HFF-Myc (cell line): ENCODE data around the gene ZNF426.

Experiments used
- DNase-seq: peaks from one replicate; pipeline ENCODE4 v3.0.0-alpha.2; 2011; ENCODE audit warnings: low read depth; ENCODE audit errors: extremely low read depth
- H3K4me3 ChIP-seq: replicated peaks from 2 replicates; pipeline ENCODE4 v1.5.1; 2011; ENCODE audit warnings: low read depth, mild to moderate bottlenecking, control low read depth, low read length
- TF ChIP-seq, protein P1 (sequence below): IDR thresholded peaks from 2 replicates; pipeline ENCODE4 v1.5.1; 2012; ENCODE audit warnings: mild to moderate bottlenecking, low read depth, low read length, control low read depth; ENCODE audit errors: missing control alignments

Gene ZNF426

GRCh38 chr19:9494096-9494495, 44.3 kb downstream of the ZNF426 start:
- TF ChIP-seq, protein P1, sequence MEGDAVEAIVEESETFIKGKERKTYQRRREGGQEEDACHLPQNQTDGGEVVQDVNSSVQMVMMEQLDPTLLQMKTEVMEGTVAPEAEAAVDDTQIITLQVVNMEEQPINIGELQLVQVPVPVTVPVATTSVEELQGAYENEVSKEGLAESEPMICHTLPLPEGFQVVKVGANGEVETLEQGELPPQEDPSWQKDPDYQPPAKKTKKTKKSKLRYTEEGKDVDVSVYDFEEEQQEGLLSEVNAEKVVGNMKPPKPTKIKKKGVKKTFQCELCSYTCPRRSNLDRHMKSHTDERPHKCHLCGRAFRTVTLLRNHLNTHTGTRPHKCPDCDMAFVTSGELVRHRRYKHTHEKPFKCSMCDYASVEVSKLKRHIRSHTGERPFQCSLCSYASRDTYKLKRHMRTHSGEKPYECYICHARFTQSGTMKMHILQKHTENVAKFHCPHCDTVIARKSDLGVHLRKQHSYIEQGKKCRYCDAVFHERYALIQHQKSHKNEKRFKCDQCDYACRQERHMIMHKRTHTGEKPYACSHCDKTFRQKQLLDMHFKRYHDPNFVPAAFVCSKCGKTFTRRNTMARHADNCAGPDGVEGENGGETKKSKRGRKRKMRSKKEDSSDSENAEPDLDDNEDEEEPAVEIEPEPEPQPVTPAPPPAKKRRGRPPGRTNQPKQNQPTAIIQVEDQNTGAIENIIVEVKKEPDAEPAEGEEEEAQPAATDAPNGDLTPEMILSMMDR = no peak
- no peak overlapping the region for H3K4me3 ChIP-seq
- no peak for DNase-seq

GRCh38 chr19:9487016-9487415, 51.4 kb downstream of the ZNF426 start:
- no peak for DNase-seq
- TF ChIP-seq, protein P1 = no peak
- no peak overlapping the region for H3K4me3 ChIP-seq

GRCh38 chr19:9485140-9485539, 53.3 kb downstream of the ZNF426 start:
- no peak overlapping the region for H3K4me3 ChIP-seq
- TF ChIP-seq, protein P1 = no peak
- no peak for DNase-seq

GRCh38 chr19:9474975-9475374, 63.5 kb downstream of the ZNF426 start:
- TF ChIP-seq, protein P1 = no peak

More at GRCh38 chr19:9474975-9475374, 63.5 kb downstream of the ZNF426 start:
- no peak overlapping the region for H3K4me3 ChIP-seq
- DNase-seq = no peak
